NCI-H1694 (cell line): ENCODE results near the gene CDK5R1.
A peak's percentile ranks its signal among the peaks of the same experiment; 100 is the strongest.

Experiments used
- DNase-seq: peaks from one replicate; lab custom pipeline; 2025; lab: John Stamatoyannopoulos, UW

CDK5R1 gene

GRCh38 chr17:32493571-32493970, 6.8 kb downstream of the CDK5R1 start:
- DNase-seq = no peak

GRCh38 chr17:32493976-32494513, 7.3 kb downstream of the CDK5R1 start:
- no peak for DNase-seq

- DNase-seq = peak; percentile 56
Observed at GRCh38 chr17:32494621-32495358, 8.0 kb downstream of the CDK5R1 start.

- DNase-seq = peak; percentile 75
Observed at GRCh38 chr17:32495359-32496231, 8.8 kb downstream of the CDK5R1 start.

- no peak for DNase-seq
Observed at GRCh38 chr17:32496395-32497073, 9.7 kb downstream of the CDK5R1 start.

GRCh38 chr17:32497431-32498205, 10.8 kb downstream of the CDK5R1 start:
- no peak for DNase-seq

GRCh38 chr17:32498391-32498790, 11.6 kb downstream of the CDK5R1 start:
- no peak for DNase-seq

GRCh38 chr17:32502013-32502412, 15.2 kb downstream of the CDK5R1 start:
- DNase-seq = no peak

GRCh38 chr17:32502710-32503109, 15.9 kb downstream of the CDK5R1 start:
- DNase-seq = no peak

GRCh38 chr17:32503251-32504165, 16.7 kb downstream of the CDK5R1 start:
- no peak for DNase-seq

GRCh38 chr17:32504166-32504990, 17.6 kb downstream of the CDK5R1 start:
- DNase-seq = no peak

GRCh38 chr17:32508926-32509325, 22.1 kb downstream of the CDK5R1 start:
- DNase-seq = no peak

GRCh38 chr17:32510466-32510865, 23.7 kb downstream of the CDK5R1 start:
- DNase-seq = no peak

- DNase-seq = no peak
Observed at GRCh38 chr17:32512328-32512727, 25.5 kb downstream of the CDK5R1 start.

- DNase-seq = no peak
Observed at GRCh38 chr17:32513579-32513978, 26.8 kb downstream of the CDK5R1 start.

- DNase-seq = no peak
Observed at GRCh38 chr17:32514606-32515005, 27.8 kb downstream of the CDK5R1 start.

- DNase-seq = no peak
Observed at GRCh38 chr17:32515677-32516383, 29.0 kb downstream of the CDK5R1 start.

- DNase-seq = no peak
Observed at GRCh38 chr17:32516450-32516849, 29.7 kb downstream of the CDK5R1 start.
